Right hindlimb (tissue), 1 donor: ENCODE data around the gene MVP.
"Not testable (repeated sequence)": the region's sequence is repeated elsewhere in the genome, so short reads cannot be mapped to it uniquely, and the experiment has no call there.

Experiments
- DNase-seq: peaks from one replicate; pipeline ENCODE4 v3.0.0-alpha.2; 2018

The MVP gene

GRCh38 chr16:29815793-29816693, 4.2 kb upstream of the MVP start, which contains the start of gene PAGR1:
TSS of gene PAGR1 (plus strand) at chr16:29816152. CDS start at chr16:29816526, 374 bp downstream.
- peak; percentile 99 for DNase-seq

DNA sequence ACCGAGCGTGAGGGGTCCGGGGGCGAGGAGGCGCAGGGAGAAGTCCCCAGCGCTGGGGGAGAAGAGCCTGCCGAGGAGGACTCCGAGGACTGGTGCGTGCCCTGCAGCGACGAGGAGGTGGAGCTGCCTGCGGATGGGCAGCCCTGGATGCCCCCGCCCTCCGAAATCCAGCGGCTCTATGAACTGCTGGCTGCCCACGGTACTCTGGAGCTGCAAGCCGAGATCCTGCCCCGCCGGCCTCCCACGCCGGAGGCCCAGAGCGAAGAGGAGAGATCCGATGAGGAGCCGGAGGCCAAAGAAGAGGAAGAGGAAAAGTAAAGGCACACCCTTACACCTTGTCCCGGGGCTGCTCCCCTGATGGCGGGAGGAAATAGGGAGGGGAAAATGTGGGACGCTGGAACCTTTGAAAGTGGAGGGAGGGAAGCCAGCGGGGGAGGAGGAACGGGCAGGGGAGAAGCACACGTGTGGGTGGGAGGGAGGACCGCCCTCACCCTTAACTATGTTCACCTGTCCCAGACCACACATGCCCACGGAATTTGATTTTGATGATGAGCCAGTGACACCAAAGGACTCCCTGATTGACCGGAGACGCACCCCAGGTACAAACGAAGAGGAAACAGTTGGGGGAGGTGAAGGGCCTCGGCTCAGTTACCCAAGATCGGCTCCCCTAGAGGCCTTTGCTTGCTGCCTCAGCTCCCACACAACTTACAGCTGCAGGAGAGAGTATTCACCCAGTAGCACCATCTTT, 3.4 kb upstream of the MVP start:
- DNase-seq = peak; percentile 73

DNA sequence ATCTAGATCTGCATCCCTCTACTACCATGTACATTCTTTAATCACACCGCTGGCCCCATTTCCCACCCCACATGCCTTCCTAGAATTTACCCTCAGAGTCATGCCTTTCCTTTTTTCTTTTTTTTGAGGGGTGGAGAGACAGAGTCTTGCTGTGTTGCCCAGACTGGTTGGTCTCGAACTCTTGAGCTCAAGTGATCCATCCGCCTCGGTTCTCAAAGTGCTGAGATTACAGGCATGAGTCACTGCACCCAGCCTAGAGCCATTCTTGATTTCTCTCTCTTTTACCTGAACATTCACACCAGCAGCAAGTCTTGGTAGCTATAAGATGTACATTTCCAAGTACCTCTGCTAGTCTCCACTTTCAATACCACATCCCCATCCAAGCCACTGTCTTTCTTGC, 2.2 kb upstream of the MVP start:
- no peak for DNase-seq

- DNase-seq = no peak
These were observed 756 bp upstream of the MVP start for GRCh38 chr16:29819506-29819905.

GRCh38 chr16:29820730-29821642, 724 bp downstream of the MVP start:
- DNase-seq = no peak

DNA sequence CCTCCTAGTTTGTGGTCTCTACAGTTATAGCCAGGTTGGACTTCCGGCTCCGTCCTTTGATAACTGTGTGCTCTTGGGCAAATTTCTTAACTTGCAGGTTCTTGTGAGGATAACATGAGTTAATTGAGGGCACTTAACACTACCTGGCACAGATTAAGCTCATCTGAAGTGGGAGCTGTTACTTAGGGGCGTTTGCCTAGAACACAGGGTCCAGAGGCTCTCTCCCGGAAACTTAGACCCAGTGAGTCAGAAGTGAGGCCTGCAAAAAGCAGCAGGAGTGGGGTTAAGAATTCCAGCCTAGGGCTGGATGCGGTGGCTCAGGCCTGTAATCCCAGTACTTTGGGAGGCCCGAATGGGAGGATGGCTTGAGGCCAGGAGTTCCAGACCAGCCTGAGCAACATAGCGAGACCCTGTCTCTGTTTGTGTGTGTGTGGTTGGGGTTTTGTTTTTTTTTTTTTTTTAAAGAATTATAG, 1.4 kb downstream of the MVP start:
- no peak for DNase-seq

- DNase-seq = no peak
These were observed 4.4 kb downstream of the MVP start for GRCh38 chr16:29824589-29825144.

- DNase-seq = peak; percentile 67
These were observed 5.1 kb downstream of the MVP start for GRCh38 chr16:29825145-29826044.

DNA sequence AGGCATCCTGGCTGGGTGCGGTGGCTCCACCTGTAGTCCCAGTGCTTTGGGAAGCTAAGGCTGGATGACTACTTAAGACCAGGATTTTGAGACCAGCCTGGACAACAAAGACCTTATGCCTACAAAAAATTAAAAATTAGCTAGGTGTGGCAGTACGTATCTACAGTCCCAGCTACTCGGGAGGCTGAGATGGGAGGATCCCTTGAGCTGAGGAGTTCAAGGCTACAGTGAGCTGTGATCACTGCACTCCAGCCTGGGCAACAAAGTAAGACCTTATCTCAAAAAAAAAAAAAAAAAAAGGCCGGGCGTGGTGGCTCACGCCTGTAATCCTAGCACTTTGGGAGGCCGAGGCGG, 6.1 kb downstream of the MVP start:
- no peak for DNase-seq

- DNase-seq = no peak
These were observed 10.5 kb downstream of the MVP start for GRCh38 chr16:29830774-29831173.

- DNase-seq = no peak
These were observed 11.2 kb downstream of the MVP start for GRCh38 chr16:29831490-29831889.

- DNase-seq = not testable (repeated sequence)
These were observed 13.0 kb downstream of the MVP start for GRCh38 chr16:29833219-29833618.

DNA sequence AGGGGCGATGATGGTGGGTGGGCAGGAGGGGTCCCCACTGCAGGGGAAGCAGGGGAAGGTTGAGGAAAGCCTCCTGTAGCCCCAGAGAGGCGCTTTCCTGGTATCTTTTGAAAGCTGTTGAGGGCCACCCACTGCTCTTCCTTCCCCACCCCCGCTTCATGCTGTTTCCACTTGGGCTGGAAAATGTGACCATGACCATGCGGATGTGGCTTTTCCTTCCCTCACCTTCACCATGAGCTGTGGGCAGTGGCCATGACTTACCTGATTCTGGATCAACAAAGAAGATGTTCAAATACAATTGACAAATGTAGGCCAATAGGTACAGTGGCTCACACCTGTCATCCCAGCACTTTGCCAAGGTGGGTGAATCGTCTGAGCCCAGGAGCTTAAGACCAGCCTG, 13.8 kb downstream of the MVP start:
- no peak for DNase-seq

DNA sequence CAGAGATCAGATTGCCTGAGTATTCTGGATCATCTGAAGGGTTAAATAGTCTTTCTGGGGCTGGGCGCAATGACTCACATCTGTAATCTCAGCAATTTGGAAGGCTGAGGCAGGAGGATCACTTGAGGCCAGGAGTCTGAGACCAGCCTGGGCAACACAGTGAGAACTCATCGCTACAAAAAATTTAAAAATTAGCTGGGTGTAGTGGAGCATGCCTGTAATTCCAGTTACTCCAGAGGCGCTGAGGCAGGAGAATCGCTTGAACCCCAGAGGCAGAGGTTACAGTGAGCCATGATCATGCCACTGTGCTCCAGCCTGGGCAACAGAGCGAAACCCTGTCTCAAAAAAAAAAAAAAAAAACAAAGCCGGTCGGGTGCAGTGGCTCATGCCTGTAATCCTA, 15.7 kb downstream of the MVP start:
- DNase-seq = no peak

- DNase-seq = no peak
These were observed 16.4 kb downstream of the MVP start for GRCh38 chr16:29836623-29837022.

GRCh38 chr16:29837841-29838240, 17.6 kb downstream of the MVP start:
- DNase-seq = no peak

DNA sequence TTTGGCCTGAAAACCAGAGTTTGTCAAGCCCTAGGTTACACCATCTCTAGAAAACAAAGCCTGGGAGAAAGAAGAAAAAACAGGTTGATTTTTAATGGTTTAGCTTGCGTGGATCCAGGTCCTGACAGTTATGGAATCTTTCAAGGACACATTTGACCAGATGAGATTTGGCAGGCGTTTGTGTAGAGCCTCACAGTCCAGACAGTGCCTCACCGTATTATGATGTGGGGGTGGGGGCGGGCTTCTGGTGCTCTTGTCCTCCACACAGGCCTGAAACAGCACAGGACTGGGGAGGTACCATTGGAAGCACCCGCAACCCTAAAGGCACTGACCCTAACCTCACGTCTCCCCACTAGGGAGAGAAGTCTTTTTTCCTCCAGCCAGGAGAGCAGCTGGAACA, 19.6 kb downstream of the MVP start:
- DNase-seq = no peak

- DNase-seq = no peak
These were observed 20.0 kb downstream of the MVP start for GRCh38 chr16:29840240-29840639.

DNA sequence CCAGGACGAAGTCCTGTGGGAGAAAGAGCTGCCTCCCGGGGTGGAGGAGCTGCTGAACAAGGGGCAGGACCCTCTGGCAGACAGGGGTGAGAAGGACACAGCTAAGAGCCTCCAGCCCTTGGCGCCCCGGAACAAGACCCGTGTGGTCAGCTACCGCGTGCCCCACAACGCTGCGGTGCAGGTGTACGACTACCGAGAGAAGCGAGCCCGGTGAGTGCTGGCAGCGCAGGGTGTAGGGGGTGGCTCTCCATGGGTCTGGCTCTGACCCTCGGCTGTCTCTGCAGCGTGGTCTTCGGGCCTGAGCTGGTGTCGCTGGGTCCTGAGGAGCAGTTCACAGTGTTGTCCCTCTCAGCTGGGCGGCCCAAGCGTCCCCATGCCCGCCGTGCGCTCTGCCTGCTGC, 21.4 kb downstream of the MVP start:
- DNase-seq = no peak

GRCh38 chr16:29842732-29843346, 22.6 kb downstream of the MVP start:
- no peak for DNase-seq

DNA sequence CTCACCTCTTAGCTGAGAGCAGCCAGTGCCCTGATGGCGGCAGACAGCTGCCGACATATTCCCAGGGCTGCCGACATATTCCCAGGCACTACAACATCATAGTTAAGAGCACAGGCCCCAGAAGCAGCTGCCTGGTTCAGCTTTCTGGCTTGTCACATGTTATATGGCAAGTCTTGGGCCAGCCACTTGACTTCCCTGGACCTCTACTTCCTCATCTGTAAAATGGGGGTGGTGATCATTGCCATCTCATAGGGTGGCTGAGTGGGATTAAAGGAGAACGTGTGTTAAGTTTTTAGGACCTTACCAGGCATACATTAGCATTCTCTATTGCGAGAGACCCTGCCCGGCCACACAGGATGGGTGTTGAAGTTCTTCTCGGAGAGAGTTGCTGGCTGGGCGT, 23.7 kb downstream of the MVP start:
- no peak for DNase-seq
